HepG2 (cell line): Measurements from ENCODE around the gene UNC5CL. TPM values are rescaled to one million over a fixed set of nuclear protein-coding genes. Genes with fewer than 3 reads are reported as not detected.
A peak's percentile ranks its signal among the peaks of the same experiment; 100 is the strongest.

Source experiments
- ATRX ChIP-seq: sonication (generic); formaldehyde crosslinking; IDR thresholded peaks from 2 replicates; pipeline ENCODE4 v1.4.0; 2020; ENCODE audit warnings: missing genetic modification reagents, borderline replicate concordance
- CEBPG ChIP-seq: IDR thresholded peaks from 2 replicates; pipeline ENCODE4 v1.6.1; 2016
- FOXK1 ChIP-seq: sonication (generic); formaldehyde crosslinking; IDR thresholded peaks from 2 replicates; pipeline ENCODE4 v1.4.0; 2020; ENCODE audit warnings: low read depth, missing genetic modification reagents, borderline replicate concordance
- FOXO1 ChIP-seq: sonication (generic); formaldehyde crosslinking; IDR thresholded peaks from 2 replicates; pipeline ENCODE4 v1.4.0; 2020; ENCODE audit warnings: missing genetic modification reagents
- GATA4 ChIP-seq: sonication (generic); IDR thresholded peaks from 2 replicates; pipeline ENCODE4 v1.6.1; 2016; ENCODE audit warnings: antibody characterized with exemption, low read depth, borderline replicate concordance
- GPN1 ChIP-seq: sonication (generic); formaldehyde crosslinking; IDR thresholded peaks from 2 replicates; pipeline ENCODE4 v1.5.1; 2020; ENCODE audit warnings: missing genetic modification reagents, borderline replicate concordance
- GTF3A ChIP-seq: sonication (generic); formaldehyde crosslinking; conservative IDR thresholded peaks from 2 replicates; pipeline ENCODE4 v1.4.0; 2020; ENCODE audit warnings: mild to moderate bottlenecking, missing genetic modification reagents
- HOXA7 ChIP-seq: sonication (generic); formaldehyde crosslinking; IDR thresholded peaks from 2 replicates; pipeline ENCODE4 v1.8.1; 2022; ENCODE audit warnings: mild to moderate bottlenecking, missing genetic modification reagents, moderate library complexity
- MAFG ChIP-seq: sonication (generic); formaldehyde crosslinking; IDR thresholded peaks from 2 replicates; pipeline ENCODE4 v1.5.1; 2020; ENCODE audit warnings: mild to moderate bottlenecking, missing genetic modification reagents
- MLLT10 ChIP-seq: sonication (generic); formaldehyde crosslinking; IDR thresholded peaks from 2 replicates; pipeline ENCODE4 v1.4.0; 2020; ENCODE audit warnings: missing genetic modification reagents
- ONECUT2 ChIP-seq: sonication (generic); formaldehyde crosslinking; IDR thresholded peaks from 2 replicates; pipeline ENCODE4 v1.4.0; 2020; ENCODE audit warnings: missing genetic modification reagents
- RBM22 ChIP-seq: fragments of 200-400 bp; formaldehyde crosslinking; optimal IDR thresholded peaks from 2 replicates; pipeline ENCODE3; 2017; ENCODE audit warnings: mild to moderate bottlenecking, low read length, moderate library complexity
- SIN3B ChIP-seq: fragments of 150-350 bp; IDR thresholded peaks from 2 replicates; pipeline ENCODE4 v1.6.1; 2014; ENCODE audit warnings: low read length
- ZKSCAN8 ChIP-seq: IDR thresholded peaks from 2 replicates; pipeline ENCODE4 v1.6.1; 2016; ENCODE audit warnings: borderline replicate concordance, missing genetic modification reagents, missing compliant biosample characterization
- ZNF329 ChIP-seq: sonication (generic); formaldehyde crosslinking; IDR thresholded peaks from 2 replicates; pipeline ENCODE4 v1.9.0; 2021; ENCODE audit warnings: low read depth, mild to moderate bottlenecking, missing genetic modification reagents
- ZNF720 ChIP-seq: sonication (generic); formaldehyde crosslinking; IDR thresholded peaks from 2 replicates; pipeline ENCODE4 v1.4.0; 2020; ENCODE audit warnings: missing genetic modification reagents
- polyA plus RNA-seq, 8 experiments: library from polyadenylated mRNA; depleted of rRNA in 3 of 8; stranded (reverse) in 7 of 8; unstranded in 1 of 8; fragments of >200 nt; fragmentation: Illumina TruSeq in 4 of 8; extraction: Trizol in 4 of 8; gene quantifications; 2 replicates each; pipeline versions ENCODE4 v1.2.1 to v1.2.3, GENCODE V29; 2011 to 2016; ENCODE audit warnings: low read depth in 4 of 8, missing spikeins in 1 of 8, mixed read lengths in 1 of 8; ENCODE audit not compliant: insufficient read depth in 1 of 8
- total RNA-seq, 5 experiments: library from RNA; depleted of rRNA; stranded (reverse); fragments of >200 nt; fragmentation: Illumina TruSeq; extraction: Trizol; gene quantifications; 2 replicates each; pipeline ENCODE4 v1.2.3, GENCODE V29; 2016; ENCODE audit warnings: low read depth in 1 of 5
- TF ChIP-seq, protein P1 (sequence below): sonication (generic); formaldehyde crosslinking; IDR thresholded peaks from 2 replicates; pipeline ENCODE4 v1.4.0; 2020; ENCODE audit warnings: missing genetic modification reagents
- TF ChIP-seq, protein P2 (sequence below): sonication (generic); formaldehyde crosslinking; conservative IDR thresholded peaks from 2 replicates; pipeline ENCODE4 v1.4.0; 2020; ENCODE audit warnings: missing genetic modification reagents
- TF ChIP-seq, protein P3 (sequence below): sonication (generic); formaldehyde crosslinking; IDR thresholded peaks from 2 replicates; pipeline ENCODE4 v1.4.0; 2020; ENCODE audit warnings: mild to moderate bottlenecking, low read depth, missing genetic modification reagents
- TF ChIP-seq, protein P4 (sequence below): sonication (generic); formaldehyde crosslinking; IDR thresholded peaks from 2 replicates; pipeline ENCODE4 v1.8.1; 2023; ENCODE audit warnings: mild to moderate bottlenecking, missing genetic modification reagents, borderline replicate concordance
- TF ChIP-seq, protein P5 (sequence below): sonication (generic); formaldehyde crosslinking; IDR thresholded peaks from 2 replicates; pipeline ENCODE4 v1.4.0; 2020; ENCODE audit warnings: missing genetic modification reagents
- TF ChIP-seq, protein P6 (sequence below): sonication (generic); formaldehyde crosslinking; conservative IDR thresholded peaks from 2 replicates; pipeline ENCODE4 v1.8.0; 2022; ENCODE audit warnings: missing genetic modification reagents
- TF ChIP-seq, protein P7 (sequence below): IDR thresholded peaks from 2 replicates; pipeline ENCODE4 v1.6.1; 2016; ENCODE audit warnings: control low read depth

The UNC5CL gene
- total and polyA plus RNA-seq, 2 of the 13 experiments (the other 11 are each of a cell fraction or from before 2014, with no cell fraction given): 2.4 to 2.5 TPM

DNA sequence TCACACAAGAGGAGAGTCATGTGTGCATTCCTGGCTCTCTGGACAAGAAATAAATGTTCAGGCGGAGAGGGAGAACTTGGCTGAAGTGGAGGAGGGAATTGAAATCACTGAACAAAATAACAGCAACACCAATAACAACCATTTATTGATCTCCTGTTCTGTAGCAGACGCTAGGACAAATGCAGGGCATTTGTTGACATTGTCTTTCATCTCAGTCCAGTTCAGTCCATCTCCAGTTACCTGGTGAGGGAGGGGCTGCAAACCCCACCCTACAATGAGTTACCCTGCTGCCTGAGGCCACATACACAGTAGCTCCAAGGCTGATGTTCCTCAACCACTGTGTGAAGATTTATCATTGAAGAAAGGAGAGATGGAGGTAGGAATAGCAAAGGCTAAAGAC is 27.3 kb downstream of the UNC5CL start (continued):
- TF ChIP-seq, protein P1, sequence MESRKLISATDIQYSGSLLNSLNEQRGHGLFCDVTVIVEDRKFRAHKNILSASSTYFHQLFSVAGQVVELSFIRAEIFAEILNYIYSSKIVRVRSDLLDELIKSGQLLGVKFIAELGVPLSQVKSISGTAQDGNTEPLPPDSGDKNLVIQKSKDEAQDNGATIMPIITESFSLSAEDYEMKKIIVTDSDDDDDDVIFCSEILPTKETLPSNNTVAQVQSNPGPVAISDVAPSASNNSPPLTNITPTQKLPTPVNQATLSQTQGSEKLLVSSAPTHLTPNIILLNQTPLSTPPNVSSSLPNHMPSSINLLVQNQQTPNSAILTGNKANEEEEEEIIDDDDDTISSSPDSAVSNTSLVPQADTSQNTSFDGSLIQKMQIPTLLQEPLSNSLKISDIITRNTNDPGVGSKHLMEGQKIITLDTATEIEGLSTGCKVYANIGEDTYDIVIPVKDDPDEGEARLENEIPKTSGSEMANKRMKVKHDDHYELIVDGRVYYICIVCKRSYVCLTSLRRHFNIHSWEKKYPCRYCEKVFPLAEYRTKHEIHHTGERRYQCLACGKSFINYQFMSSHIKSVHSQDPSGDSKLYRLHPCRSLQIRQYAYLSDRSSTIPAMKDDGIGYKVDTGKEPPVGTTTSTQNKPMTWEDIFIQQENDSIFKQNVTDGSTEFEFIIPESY (CRISPR knock-in tag): no peak
- TF ChIP-seq MLLT10 (CRISPR knock-in tag) (no peak), FOXO1 (CRISPR knock-in tag) (no peak), ZNF329 (CRISPR knock-in tag) (no peak), ATRX (CRISPR knock-in tag) (no peak), GPN1 (CRISPR knock-in tag) (no peak), RBM22 (no peak), MAFG (CRISPR knock-in tag) (no peak), HOXA7 (CRISPR knock-in tag) (no peak), GATA4 (no peak), CEBPG (CRISPR knock-in tag) (no peak), FOXK1 (0 out of 2 replicates have a peak, but pooled peaks have one; percentile 14), ZNF720 (CRISPR knock-in tag) (no peak), SIN3B (no peak), ONECUT2 (0 out of 2 replicates have a peak, but pooled peaks have one; percentile 53), ZKSCAN8 (CRISPR knock-in tag) (no peak), GTF3A (no peak)
- TF ChIP-seq, protein P2, sequence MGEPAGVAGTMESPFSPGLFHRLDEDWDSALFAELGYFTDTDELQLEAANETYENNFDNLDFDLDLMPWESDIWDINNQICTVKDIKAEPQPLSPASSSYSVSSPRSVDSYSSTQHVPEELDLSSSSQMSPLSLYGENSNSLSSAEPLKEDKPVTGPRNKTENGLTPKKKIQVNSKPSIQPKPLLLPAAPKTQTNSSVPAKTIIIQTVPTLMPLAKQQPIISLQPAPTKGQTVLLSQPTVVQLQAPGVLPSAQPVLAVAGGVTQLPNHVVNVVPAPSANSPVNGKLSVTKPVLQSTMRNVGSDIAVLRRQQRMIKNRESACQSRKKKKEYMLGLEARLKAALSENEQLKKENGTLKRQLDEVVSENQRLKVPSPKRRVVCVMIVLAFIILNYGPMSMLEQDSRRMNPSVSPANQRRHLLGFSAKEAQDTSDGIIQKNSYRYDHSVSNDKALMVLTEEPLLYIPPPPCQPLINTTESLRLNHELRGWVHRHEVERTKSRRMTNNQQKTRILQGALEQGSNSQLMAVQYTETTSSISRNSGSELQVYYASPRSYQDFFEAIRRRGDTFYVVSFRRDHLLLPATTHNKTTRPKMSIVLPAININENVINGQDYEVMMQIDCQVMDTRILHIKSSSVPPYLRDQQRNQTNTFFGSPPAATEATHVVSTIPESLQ (CRISPR knock-in tag): no peak
- TF ChIP-seq, protein P3, sequence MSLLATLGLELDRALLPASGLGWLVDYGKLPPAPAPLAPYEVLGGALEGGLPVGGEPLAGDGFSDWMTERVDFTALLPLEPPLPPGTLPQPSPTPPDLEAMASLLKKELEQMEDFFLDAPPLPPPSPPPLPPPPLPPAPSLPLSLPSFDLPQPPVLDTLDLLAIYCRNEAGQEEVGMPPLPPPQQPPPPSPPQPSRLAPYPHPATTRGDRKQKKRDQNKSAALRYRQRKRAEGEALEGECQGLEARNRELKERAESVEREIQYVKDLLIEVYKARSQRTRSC (CRISPR knock-in tag): no peak
- TF ChIP-seq, protein P4, sequence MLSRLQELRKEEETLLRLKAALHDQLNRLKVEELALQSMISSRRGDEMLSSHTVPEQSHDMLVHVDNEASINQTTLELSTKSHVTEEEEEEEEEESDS (CRISPR knock-in tag): no peak
- TF ChIP-seq, protein P5, sequence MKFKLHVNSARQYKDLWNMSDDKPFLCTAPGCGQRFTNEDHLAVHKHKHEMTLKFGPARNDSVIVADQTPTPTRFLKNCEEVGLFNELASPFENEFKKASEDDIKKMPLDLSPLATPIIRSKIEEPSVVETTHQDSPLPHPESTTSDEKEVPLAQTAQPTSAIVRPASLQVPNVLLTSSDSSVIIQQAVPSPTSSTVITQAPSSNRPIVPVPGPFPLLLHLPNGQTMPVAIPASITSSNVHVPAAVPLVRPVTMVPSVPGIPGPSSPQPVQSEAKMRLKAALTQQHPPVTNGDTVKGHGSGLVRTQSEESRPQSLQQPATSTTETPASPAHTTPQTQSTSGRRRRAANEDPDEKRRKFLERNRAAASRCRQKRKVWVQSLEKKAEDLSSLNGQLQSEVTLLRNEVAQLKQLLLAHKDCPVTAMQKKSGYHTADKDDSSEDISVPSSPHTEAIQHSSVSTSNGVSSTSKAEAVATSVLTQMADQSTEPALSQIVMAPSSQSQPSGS (CRISPR knock-in tag): no peak
- TF ChIP-seq, protein P6, sequence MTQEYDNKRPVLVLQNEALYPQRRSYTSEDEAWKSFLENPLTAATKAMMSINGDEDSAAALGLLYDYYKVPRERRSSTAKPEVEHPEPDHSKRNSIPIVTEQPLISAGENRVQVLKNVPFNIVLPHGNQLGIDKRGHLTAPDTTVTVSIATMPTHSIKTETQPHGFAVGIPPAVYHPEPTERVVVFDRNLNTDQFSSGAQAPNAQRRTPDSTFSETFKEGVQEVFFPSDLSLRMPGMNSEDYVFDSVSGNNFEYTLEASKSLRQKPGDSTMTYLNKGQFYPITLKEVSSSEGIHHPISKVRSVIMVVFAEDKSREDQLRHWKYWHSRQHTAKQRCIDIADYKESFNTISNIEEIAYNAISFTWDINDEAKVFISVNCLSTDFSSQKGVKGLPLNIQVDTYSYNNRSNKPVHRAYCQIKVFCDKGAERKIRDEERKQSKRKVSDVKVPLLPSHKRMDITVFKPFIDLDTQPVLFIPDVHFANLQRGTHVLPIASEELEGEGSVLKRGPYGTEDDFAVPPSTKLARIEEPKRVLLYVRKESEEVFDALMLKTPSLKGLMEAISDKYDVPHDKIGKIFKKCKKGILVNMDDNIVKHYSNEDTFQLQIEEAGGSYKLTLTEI (CRISPR knock-in tag): no peak
- TF ChIP-seq, protein P7, sequence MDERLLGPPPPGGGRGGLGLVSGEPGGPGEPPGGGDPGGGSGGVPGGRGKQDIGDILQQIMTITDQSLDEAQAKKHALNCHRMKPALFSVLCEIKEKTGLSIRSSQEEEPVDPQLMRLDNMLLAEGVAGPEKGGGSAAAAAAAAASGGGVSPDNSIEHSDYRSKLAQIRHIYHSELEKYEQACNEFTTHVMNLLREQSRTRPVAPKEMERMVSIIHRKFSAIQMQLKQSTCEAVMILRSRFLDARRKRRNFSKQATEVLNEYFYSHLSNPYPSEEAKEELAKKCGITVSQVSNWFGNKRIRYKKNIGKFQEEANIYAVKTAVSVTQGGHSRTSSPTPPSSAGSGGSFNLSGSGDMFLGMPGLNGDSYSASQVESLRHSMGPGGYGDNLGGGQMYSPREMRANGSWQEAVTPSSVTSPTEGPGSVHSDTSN (CRISPR knock-in tag): no peak
